Prostate gland (tissue), 2 donors: ENCODE data around the gene HERC5. TPM values are rescaled to one million over a fixed set of nuclear protein-coding genes. Genes with fewer than 3 reads are reported as not detected.

Experiments used
- DNase-seq: peaks from one replicate; pipeline ENCODE4 v3.0.0-alpha.2; 2019; ENCODE audit warnings: low spot score
- H3K27ac ChIP-seq, 2 donors: fragments of 200-600 bp; sonication (generic); 2 replicates each; pipeline ENCODE4 v1.5.1; 2017 to 2019
- H3K27me3 ChIP-seq: fragments of 200-600 bp; sonication (generic); replicated peaks from 2 replicates; pipeline ENCODE4 v1.5.1; 2019; ENCODE audit not compliant: insufficient read depth
- H3K36me3 ChIP-seq, 2 donors: fragments of 200-600 bp; sonication (generic); 1 replicate in 1 of 2; 2 replicates in 1 of 2; pipeline versions ENCODE4 v1.5.1 to v1.8.1; 2017 to 2019
- H3K4me1 ChIP-seq: fragments of 200-600 bp; sonication (generic); replicated peaks from 2 replicates; pipeline ENCODE4 v1.5.1; 2019
- H3K4me3 ChIP-seq, 2 donors: fragments of 200-600 bp; sonication (generic); 2 replicates each; pipeline ENCODE4 v1.5.1; 2017 to 2019
- H3K9me3 ChIP-seq: fragments of 200-600 bp; sonication (generic); 2 replicates; pipeline ENCODE4 v1.5.1; 2017
- CTCF ChIP-seq, 4 experiments: fragments of 200-600 bp in 2 of 4; fragments of 450-650 bp in 2 of 4; sonication (generic) in 2 of 4; IDR thresholded peaks; 1 replicate in 3 of 4; 2 replicates in 1 of 4; pipeline ENCODE4 v1.5.1; 2016 to 2019; ENCODE audit warnings: antibody characterized with exemption in 4 of 4, mild to moderate bottlenecking in 2 of 4, moderate library complexity in 2 of 4
- POLR2A ChIP-seq: fragments of 450-650 bp; IDR thresholded peaks from one replicate; pipeline ENCODE4 v1.6.1; 2016; ENCODE audit warnings: antibody characterized with exemption, mild to moderate bottlenecking
- POLR2AphosphoS5 ChIP-seq: sonication (generic); formaldehyde crosslinking; IDR thresholded peaks from one replicate; pipeline ENCODE4 v1.6.1; 2017; ENCODE audit warnings: antibody characterized with exemption
- WGBS: methylation state at CpG from one replicate; pipeline ENCODE4 v1.1.5; 2018; 5-methylcytosine and 5-hydroxymethylcytosine counted together
- intact Hi-C: fragments of 100-400 bp; cut with DNase I; formaldehyde crosslinking; loops from one replicate; pipeline ENCODE4 v1.14.2; 2022
- total RNA-seq, 2 donors: library from RNA; depleted of rRNA; stranded (reverse); fragments of >200 nt; gene quantifications; one replicate each; pipeline ENCODE4 v1.1.0, GENCODE V29; 2016

HERC5 gene
- total RNA-seq, 2 donors from 2014 or later: 8.8 to 59.4 TPM

GRCh38 chr4:88503344-88503743 lies 46.4 kb downstream of the HERC5 start:
- no peaks in the 10 kb centered on the region for H3K4me1 ChIP-seq
- H3K9me3 ChIP-seq: no peaks in the 10 kb centered on the region
- DNase-seq: no peak
- no peak for TF ChIP-seq CTCF (IDR thresholded peaks at IDR 0.05)
- no peak for TF ChIP-seq POLR2A
- TF ChIP-seq POLR2AphosphoS5: no peak
- H3K27ac ChIP-seq: no peak overlapping the region
- no peaks in the 10 kb centered on the region for H3K27me3 ChIP-seq
- no peaks in the 10 kb centered on the region for H3K36me3 ChIP-seq
- intact Hi-C loops: no loop called here
- 90% methylated on average over 2 of the region's 2 CpGs for WGBS
- H3K4me3 ChIP-seq: no peak overlapping the region

DNA sequence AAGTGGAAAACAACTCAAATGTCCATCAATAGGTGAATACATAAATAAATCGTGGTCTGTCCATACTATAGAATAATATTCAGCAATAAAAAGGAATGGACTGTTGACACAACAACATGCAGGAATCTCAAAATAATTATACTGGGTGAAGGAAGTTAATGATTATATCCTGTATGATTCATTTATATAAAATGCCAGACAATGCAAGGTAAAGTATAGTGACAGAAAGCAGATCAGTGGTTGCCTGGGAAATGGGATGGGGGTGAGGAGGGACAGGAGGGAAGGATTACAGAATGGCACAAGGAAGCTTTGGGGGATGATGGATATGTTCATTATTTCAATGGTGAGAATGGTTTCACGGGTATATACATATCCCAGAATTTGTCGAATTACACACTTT lies 54.3 kb downstream of the HERC5 start:
- no peaks in the 10 kb centered on the region for H3K9me3 ChIP-seq
- no peaks in the 10 kb centered on the region for H3K36me3 ChIP-seq
- DNase-seq: no peak
- no peak overlapping the region for H3K4me3 ChIP-seq
- intact Hi-C loops: loop anchor here (10.0 kb wide), 1 partner anchor 136 kb away; the partner anchor contains the start of gene HERC6
- H3K4me1 ChIP-seq: no peaks in the 10 kb centered on the region
- 77% methylated on average over 3 of the region's 3 CpGs for WGBS
- no peak overlapping the region for H3K27ac ChIP-seq
- TF ChIP-seq CTCF (IDR thresholded peaks at IDR 0.05): no peak
- no peak for TF ChIP-seq POLR2AphosphoS5
- TF ChIP-seq POLR2A: no peak
- no peaks in the 10 kb centered on the region for H3K27me3 ChIP-seq

DNA sequence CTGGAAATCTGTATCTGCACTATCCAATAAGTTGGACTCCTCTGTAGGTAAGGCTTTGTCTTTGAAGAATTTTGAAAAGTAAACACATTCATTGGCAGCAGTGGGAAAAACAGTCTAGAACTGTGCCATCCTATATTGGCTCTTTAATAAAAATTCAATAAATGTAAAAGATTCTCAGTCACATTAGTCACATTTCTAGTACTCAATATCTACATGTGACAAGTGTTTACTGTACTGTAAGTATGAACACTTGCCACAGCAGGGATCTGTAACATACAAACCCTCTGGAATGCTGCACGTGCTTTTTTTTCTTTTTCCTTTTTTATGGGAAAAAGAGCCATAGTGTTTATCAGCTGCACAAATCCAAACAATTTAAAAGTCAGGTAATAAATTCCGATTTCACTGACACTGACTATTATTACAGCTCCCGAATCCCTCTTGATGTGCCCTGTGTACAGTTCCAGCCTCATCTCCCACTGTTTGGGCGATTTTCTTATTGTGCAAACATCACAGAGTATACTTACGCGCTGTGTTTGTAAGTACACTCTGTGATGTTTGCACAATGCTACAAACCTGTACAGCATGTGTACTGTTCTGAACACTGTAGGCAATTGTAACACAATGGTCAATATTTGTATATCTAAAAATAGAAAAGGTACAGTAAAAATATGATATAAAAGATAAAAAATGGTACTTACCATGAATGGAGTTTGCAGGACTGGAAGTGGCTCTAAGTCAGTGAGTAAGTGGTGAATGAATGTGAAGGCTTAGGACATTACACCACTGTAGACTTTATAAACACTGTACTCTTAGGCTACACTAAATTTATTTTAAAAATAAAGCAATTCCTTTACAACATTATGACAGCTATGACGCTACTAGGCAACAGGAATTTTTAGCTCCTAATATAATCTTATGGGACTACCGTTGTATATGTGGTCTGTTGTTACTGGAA lies 57.9 kb downstream of the HERC5 start:
- no peak overlapping the region for H3K4me3 ChIP-seq
- DNase-seq: peak; percentile 47
- no peaks in the 10 kb centered on the region for H3K27me3 ChIP-seq
- intact Hi-C loops: loop anchor here (2.0 to 10.0 kb wide), 2 partner anchors 140 to 296 kb away; partner anchors contain the start of gene HERC6
- H3K36me3 ChIP-seq: no peaks in the 10 kb centered on the region
- no peaks in the 10 kb centered on the region for H3K4me1 ChIP-seq
- peak; percentile 78 for TF ChIP-seq POLR2AphosphoS5
- TF ChIP-seq POLR2A: no peak
- WGBS: 36% methylated on average over 8 of the region's 8 CpGs
- peak overlapping the region; percentile 26 to 58 for H3K27ac ChIP-seq
- no peaks in the 10 kb centered on the region for H3K9me3 ChIP-seq

GRCh38 chr4:88516746-88517145 lies 59.8 kb downstream of the HERC5 start:
- H3K4me1 ChIP-seq: no peaks in the 10 kb centered on the region
- TF ChIP-seq CTCF (IDR thresholded peaks at IDR 0.05): no peak
- TF ChIP-seq POLR2AphosphoS5: no peak
- no peak for TF ChIP-seq POLR2A
- H3K4me3 ChIP-seq: no peak overlapping the region
- no peaks in the 10 kb centered on the region for H3K36me3 ChIP-seq
- no peaks in the 10 kb centered on the region for H3K9me3 ChIP-seq
- intact Hi-C loops: loop anchor here (10.0 kb wide), 1 partner anchor 142 kb away; the partner anchor contains the start of gene HERC6
- no peak overlapping the region for H3K27ac ChIP-seq
- DNase-seq: no peak
- WGBS: 78% methylated on average over 3 of the region's 3 CpGs
- no peaks in the 10 kb centered on the region for H3K27me3 ChIP-seq

DNA sequence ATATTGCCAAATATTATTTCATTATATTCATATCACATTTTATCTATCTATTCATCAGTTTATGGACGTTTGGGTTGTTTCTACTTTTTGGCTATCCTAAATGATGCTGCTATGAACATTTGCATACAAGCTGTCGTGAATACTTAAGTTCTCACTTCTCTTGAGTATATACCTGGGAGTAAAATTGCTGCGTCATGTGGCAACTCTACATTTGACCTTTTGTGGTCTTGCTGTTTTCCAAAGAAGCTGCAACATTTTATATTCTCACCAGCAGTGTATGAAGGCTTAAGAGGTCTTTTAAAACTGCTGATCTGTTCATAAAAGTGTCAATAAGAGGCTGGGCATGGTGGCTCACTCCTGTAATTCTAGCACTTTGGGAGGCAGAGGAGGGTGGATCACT lies 60.9 kb downstream of the HERC5 start:
- TF ChIP-seq POLR2A (no peak), POLR2AphosphoS5 (no peak), CTCF (IDR thresholded peaks at IDR 0.05) (no peak)
- WGBS: 75% methylated on average over 3 of the region's 3 CpGs
- Histone ChIP-seq H3K4me1 (no peaks in the 10 kb centered on the region), H3K36me3 (no peaks in the 10 kb centered on the region), H3K27ac (no peak overlapping the region), H3K27me3 (no peaks in the 10 kb centered on the region), H3K4me3 (no peak overlapping the region), H3K9me3 (no peaks in the 10 kb centered on the region)
- no peak for DNase-seq
- intact Hi-C loops: loop anchor here (10.0 kb wide), 1 partner anchor 143 kb away; the partner anchor contains the start of gene HERC6
